WTC11 (cell line): ENCODE data around the gene DGLUCY. TPM values are rescaled to one million over a fixed set of nuclear protein-coding genes. Genes with fewer than 3 reads are reported as not detected.

Experiments
- ATAC-seq: fragments of 200-7000 bp; cut with Tn5 transposase; 2 replicates; pipeline ENCODE4 v1.10.0; 2021; ENCODE audit warnings: mild to moderate bottlenecking, moderate library complexity
- CTCF ChIA-PET: fragments of 300-600 bp; sonication (Branson Sonifier 250); formaldehyde crosslinking; loops from one replicate; lab custom pipeline; 2021; ENCODE audit warnings: antibody characterized with exemption; lab: Charles Lee
- POLR2A ChIA-PET: fragments of 350-600 bp; sonication (Branson Sonifier 250); formaldehyde crosslinking; loops from one replicate; lab custom pipeline; 2021; ENCODE audit warnings: antibody characterized with exemption; lab: Charles Lee
- DNase-seq: peaks from one replicate; pipeline ENCODE4 v3.0.0; 2021; ENCODE audit warnings: low spot score
- H3K27ac Mint-ChIP-seq: 2 replicates; pipeline ENCODE4 v1.8.0; 2021; ENCODE audit warnings: mixed read lengths
- H3K27me3 Mint-ChIP-seq: 2 replicates; pipeline ENCODE4 v1.8.0; 2021; ENCODE audit warnings: low read depth, mild to moderate bottlenecking, moderate library complexity, mixed read lengths
- H3K36me3 Mint-ChIP-seq: 2 replicates; pipeline ENCODE4 v1.8.0; 2021; ENCODE audit warnings: mixed read lengths
- H3K4me1 Mint-ChIP-seq: 2 replicates; pipeline ENCODE4 v1.8.0; 2022; ENCODE audit warnings: mixed read lengths
- H3K4me3 Mint-ChIP-seq: 2 replicates; pipeline ENCODE4 v1.8.0; 2021; ENCODE audit warnings: mild to moderate bottlenecking, moderate library complexity, mixed read lengths
- H3K9me3 Mint-ChIP-seq: 2 replicates; pipeline ENCODE4 v1.8.0; 2021; ENCODE audit warnings: mixed read lengths
- FOXJ3 ChIP-seq: sonication (generic); formaldehyde crosslinking; IDR thresholded peaks from 2 replicates; pipeline ENCODE4 v1.9.0; 2021; ENCODE audit warnings: missing genetic modification reagents, mild to moderate bottlenecking, borderline replicate concordance
- FOXP1 ChIP-seq: sonication (generic); formaldehyde crosslinking; IDR thresholded peaks from 2 replicates; pipeline ENCODE4 v1.8.0; 2022; ENCODE audit warnings: missing genetic modification reagents, mild to moderate bottlenecking, moderate library complexity, borderline replicate concordance
- FOXP4 ChIP-seq: sonication (generic); formaldehyde crosslinking; IDR thresholded peaks from 2 replicates; pipeline ENCODE4 v1.8.0; 2022; ENCODE audit warnings: mild to moderate bottlenecking, missing genetic modification reagents
- GRHL2 ChIP-seq: fragments of 250-450 bp; sonication (Bioruptor Pico); IDR thresholded peaks from 2 replicates; pipeline ENCODE4 v1.8.0; 2022; ENCODE audit warnings: mild to moderate bottlenecking, moderate library complexity; ENCODE audit not compliant: insufficient replicate concordance, severe bottlenecking
- GTF2I ChIP-seq: fragments of 250-450 bp; sonication (Bioruptor Pico); conservative IDR thresholded peaks from 2 replicates; pipeline ENCODE4 v1.4.0; 2021; ENCODE audit warnings: mild to moderate bottlenecking
- IRF1 ChIP-seq: sonication (generic); formaldehyde crosslinking; IDR thresholded peaks from 2 replicates; pipeline ENCODE4 v1.8.0; 2023; ENCODE audit warnings: missing genetic modification reagents
- NFE2L1 ChIP-seq: sonication (generic); formaldehyde crosslinking; IDR thresholded peaks from 2 replicates; pipeline ENCODE4 v1.8.1; 2023; ENCODE audit warnings: missing genetic modification reagents
- NFYB ChIP-seq: sonication (generic); formaldehyde crosslinking; conservative IDR thresholded peaks from 2 replicates; pipeline ENCODE4 v1.8.0; 2022; ENCODE audit warnings: low read depth, missing genetic modification reagents
- PRRX2 ChIP-seq: fragments of 250-450 bp; sonication (Bioruptor Pico); IDR thresholded peaks from 2 replicates; pipeline ENCODE4 v1.8.0; 2021; ENCODE audit warnings: mild to moderate bottlenecking
- RELA ChIP-seq: sonication (generic); formaldehyde crosslinking; IDR thresholded peaks from 2 replicates; pipeline ENCODE4 v1.8.1; 2022; ENCODE audit warnings: missing genetic modification reagents, mild to moderate bottlenecking, borderline replicate concordance
- SOX15 ChIP-seq: fragments of 250-450 bp; sonication (Bioruptor Pico); IDR thresholded peaks from 2 replicates; pipeline ENCODE4 v1.9.0; 2021; ENCODE audit warnings: mild to moderate bottlenecking
- ZMAT4 ChIP-seq: fragments of 250-450 bp; sonication (Bioruptor Pico); IDR thresholded peaks from 2 replicates; pipeline ENCODE4 v1.9.0; 2021; ENCODE audit warnings: mild to moderate bottlenecking
- ZNF263 ChIP-seq: sonication (generic); formaldehyde crosslinking; IDR thresholded peaks from 2 replicates; pipeline ENCODE4 v1.8.1; 2022; ENCODE audit warnings: low read depth, mild to moderate bottlenecking, moderate library complexity, missing genetic modification reagents
- total RNA-seq: library from RNA; stranded (reverse); gene quantifications from 3 replicates; pipeline ENCODE4 v1.2.3, GENCODE V29; 2021
- TF ChIP-seq, protein P1 (sequence below): sonication (generic); formaldehyde crosslinking; IDR thresholded peaks from 2 replicates; pipeline ENCODE4 v1.8.0; 2022; ENCODE audit warnings: missing genetic modification reagents
- TF ChIP-seq, protein P2 (sequence below): fragments of 250-450 bp; sonication (Bioruptor Pico); IDR thresholded peaks from 2 replicates; pipeline ENCODE4 v1.9.0; 2021; ENCODE audit warnings: mild to moderate bottlenecking, borderline replicate concordance
- TF ChIP-seq, protein P3 (sequence below): sonication (generic); formaldehyde crosslinking; IDR thresholded peaks from 2 replicates; pipeline ENCODE4 v1.8.1; 2022; ENCODE audit warnings: mild to moderate bottlenecking, moderate library complexity, missing genetic modification reagents

The DGLUCY gene
- total RNA-seq, 1 experiment from 2014 or later, result 35.4 TPM

DNA sequence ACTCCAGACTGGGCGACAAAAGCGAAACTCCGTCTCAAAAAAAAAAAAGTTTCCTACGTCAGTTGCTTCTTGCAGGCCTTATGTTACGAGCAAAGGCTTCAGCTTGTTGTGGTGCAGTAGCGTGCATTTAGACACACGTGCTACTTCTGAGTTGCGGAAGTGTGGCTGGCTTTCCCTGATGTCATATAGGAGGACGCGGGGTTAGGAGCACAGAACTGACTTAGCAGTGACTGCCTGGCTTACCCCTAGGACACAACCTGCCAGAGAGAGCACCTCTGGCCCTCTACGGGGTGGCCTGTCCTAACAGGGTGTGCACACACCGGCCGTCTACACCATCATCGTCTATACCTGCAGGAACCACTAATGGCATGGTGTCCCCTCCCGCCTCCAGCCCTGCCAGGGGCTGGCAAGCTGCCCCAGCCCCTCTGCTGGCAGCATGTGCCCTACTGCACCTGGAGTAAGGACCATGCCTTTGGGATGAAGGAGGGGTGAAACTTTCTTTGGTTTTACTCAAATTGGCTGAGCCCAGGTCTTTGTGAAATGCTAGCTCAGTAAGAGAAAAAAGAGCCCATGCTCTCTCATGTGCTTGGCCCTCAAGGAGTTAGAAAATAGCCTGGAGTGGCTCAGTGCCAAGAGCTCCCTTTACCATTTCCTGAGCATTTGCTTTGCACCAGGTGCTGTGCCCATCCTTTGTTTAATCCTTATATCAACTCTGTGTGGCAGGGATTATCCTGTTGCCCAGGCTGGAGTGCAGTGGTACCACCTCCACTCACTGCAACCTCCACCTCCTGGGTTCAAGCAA lies 132.4 kb downstream of the DGLUCY start:
- H3K4me1 Mint-ChIP-seq, result peaks cover 11% of the 10 kb centered on the region
- H3K4me3 Mint-ChIP-seq, result no peak overlapping the region
- CTCF ChIA-PET, result interaction anchor here (1.2 to 4.1 kb wide), 2 partner anchors 40 to 181 kb away, joined by 3 to 19 read pairs; no protein-coding TSS in a partner anchor

GRCh38 chr14:91249841-91250616 lies 136.2 kb downstream of the DGLUCY start:
- H3K9me3 Mint-ChIP-seq, result peaks cover 5% of the 10 kb centered on the region
- no peak overlapping the region for H3K4me3 Mint-ChIP-seq
- no peak for DNase-seq
- CTCF ChIA-PET, result interaction anchor here (0.5 to 1.9 kb wide), 7 partner anchors 14 to 661 kb away, joined by 3 to 8 read pairs (median 6); no protein-coding TSS in a partner anchor
- peaks cover 29% of the 10 kb centered on the region for H3K27me3 Mint-ChIP-seq
- H3K36me3 Mint-ChIP-seq, result no peaks in the 10 kb centered on the region
- peak; percentile 13 for ATAC-seq
- POLR2A ChIA-PET, result no interaction called here
- H3K27ac Mint-ChIP-seq, result no peak overlapping the region
- peaks cover 14% of the 10 kb centered on the region for H3K4me1 Mint-ChIP-seq
- TF ChIP-seq, protein P1, sequence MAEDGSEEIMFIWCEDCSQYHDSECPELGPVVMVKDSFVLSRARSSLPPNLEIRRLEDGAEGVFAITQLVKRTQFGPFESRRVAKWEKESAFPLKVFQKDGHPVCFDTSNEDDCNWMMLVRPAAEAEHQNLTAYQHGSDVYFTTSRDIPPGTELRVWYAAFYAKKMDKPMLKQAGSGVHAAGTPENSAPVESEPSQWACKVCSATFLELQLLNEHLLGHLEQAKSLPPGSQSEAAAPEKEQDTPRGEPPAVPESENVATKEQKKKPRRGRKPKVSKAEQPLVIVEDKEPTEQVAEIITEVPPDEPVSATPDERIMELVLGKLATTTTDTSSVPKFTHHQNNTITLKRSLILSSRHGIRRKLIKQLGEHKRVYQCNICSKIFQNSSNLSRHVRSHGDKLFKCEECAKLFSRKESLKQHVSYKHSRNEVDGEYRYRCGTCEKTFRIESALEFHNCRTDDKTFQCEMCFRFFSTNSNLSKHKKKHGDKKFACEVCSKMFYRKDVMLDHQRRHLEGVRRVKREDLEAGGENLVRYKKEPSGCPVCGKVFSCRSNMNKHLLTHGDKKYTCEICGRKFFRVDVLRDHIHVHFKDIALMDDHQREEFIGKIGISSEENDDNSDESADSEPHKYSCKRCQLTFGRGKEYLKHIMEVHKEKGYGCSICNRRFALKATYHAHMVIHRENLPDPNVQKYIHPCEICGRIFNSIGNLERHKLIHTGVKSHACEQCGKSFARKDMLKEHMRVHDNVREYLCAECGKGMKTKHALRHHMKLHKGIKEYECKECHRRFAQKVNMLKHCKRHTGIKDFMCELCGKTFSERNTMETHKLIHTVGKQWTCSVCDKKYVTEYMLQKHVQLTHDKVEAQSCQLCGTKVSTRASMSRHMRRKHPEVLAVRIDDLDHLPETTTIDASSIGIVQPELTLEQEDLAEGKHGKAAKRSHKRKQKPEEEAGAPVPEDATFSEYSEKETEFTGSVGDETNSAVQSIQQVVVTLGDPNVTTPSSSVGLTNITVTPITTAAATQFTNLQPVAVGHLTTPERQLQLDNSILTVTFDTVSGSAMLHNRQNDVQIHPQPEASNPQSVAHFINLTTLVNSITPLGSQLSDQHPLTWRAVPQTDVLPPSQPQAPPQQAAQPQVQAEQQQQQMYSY (CRISPR knock-in tag), result no peak
- no peak for TF ChIP-seq GTF2I (CRISPR knock-in tag)
- TF ChIP-seq SOX15, result no peak
- TF ChIP-seq ZMAT4 (CRISPR knock-in tag), result no peak
- TF ChIP-seq PRRX2 (CRISPR knock-in tag), result no peak
- TF ChIP-seq, protein P2, sequence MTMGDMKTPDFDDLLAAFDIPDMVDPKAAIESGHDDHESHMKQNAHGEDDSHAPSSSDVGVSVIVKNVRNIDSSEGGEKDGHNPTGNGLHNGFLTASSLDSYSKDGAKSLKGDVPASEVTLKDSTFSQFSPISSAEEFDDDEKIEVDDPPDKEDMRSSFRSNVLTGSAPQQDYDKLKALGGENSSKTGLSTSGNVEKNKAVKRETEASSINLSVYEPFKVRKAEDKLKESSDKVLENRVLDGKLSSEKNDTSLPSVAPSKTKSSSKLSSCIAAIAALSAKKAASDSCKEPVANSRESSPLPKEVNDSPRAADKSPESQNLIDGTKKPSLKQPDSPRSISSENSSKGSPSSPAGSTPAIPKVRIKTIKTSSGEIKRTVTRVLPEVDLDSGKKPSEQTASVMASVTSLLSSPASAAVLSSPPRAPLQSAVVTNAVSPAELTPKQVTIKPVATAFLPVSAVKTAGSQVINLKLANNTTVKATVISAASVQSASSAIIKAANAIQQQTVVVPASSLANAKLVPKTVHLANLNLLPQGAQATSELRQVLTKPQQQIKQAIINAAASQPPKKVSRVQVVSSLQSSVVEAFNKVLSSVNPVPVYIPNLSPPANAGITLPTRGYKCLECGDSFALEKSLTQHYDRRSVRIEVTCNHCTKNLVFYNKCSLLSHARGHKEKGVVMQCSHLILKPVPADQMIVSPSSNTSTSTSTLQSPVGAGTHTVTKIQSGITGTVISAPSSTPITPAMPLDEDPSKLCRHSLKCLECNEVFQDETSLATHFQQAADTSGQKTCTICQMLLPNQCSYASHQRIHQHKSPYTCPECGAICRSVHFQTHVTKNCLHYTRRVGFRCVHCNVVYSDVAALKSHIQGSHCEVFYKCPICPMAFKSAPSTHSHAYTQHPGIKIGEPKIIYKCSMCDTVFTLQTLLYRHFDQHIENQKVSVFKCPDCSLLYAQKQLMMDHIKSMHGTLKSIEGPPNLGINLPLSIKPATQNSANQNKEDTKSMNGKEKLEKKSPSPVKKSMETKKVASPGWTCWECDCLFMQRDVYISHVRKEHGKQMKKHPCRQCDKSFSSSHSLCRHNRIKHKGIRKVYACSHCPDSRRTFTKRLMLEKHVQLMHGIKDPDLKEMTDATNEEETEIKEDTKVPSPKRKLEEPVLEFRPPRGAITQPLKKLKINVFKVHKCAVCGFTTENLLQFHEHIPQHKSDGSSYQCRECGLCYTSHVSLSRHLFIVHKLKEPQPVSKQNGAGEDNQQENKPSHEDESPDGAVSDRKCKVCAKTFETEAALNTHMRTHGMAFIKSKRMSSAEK (CRISPR knock-in tag), result no peak
- no peak for TF ChIP-seq FOXP1 (CRISPR knock-in tag)
- no peak for TF ChIP-seq ZNF263 (CRISPR knock-in tag)
- TF ChIP-seq NFYB, result no peak
- no peak for TF ChIP-seq RELA
- TF ChIP-seq GRHL2 (CRISPR knock-in tag), result no peak

More for the DNA sequence above, 132.4 kb downstream of the DGLUCY start:
- peaks cover 9% of the 10 kb centered on the region for H3K9me3 Mint-ChIP-seq
- no peaks in the 10 kb centered on the region for H3K36me3 Mint-ChIP-seq
- no peak for DNase-seq
- no peak overlapping the region for H3K27ac Mint-ChIP-seq
- TF ChIP-seq NFE2L1 (CRISPR knock-in tag) (no peak), IRF1 (CRISPR knock-in tag) (no peak), FOXP4 (no peak), GRHL2 (CRISPR knock-in tag) (no peak), FOXJ3 (CRISPR knock-in tag) (no peak), NFYB (no peak)
- TF ChIP-seq, protein P3, sequence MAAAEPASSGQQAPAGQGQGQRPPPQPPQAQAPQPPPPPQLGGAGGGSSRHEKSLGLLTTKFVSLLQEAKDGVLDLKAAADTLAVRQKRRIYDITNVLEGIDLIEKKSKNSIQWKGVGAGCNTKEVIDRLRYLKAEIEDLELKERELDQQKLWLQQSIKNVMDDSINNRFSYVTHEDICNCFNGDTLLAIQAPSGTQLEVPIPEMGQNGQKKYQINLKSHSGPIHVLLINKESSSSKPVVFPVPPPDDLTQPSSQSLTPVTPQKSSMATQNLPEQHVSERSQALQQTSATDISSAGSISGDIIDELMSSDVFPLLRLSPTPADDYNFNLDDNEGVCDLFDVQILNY (CRISPR knock-in tag), result no peak
- peaks cover 11% of the 10 kb centered on the region for H3K27me3 Mint-ChIP-seq
- POLR2A ChIA-PET, result interaction anchor here (0.6 kb wide), 1 partner anchor 328 kb away, joined by 3 read pairs; no protein-coding TSS in a partner anchor
- no peak for ATAC-seq
